HG03045 (cell line): Measurements from ENCODE around the gene NELL2.
A peak's percentile ranks its signal among the peaks of the same experiment; 100 is the strongest.
"Not testable (repeated sequence)": the region's sequence is repeated elsewhere in the genome, so short reads cannot be mapped to it uniquely, and the experiment has no call there.

ENCODE experiments used
- ATAC-seq: cut with Tn5 transposase; IDR thresholded peaks from one replicate; pipeline ENCODE4 v1.9.1; 2021; ENCODE audit warnings: mild to moderate bottlenecking, moderate library complexity; ENCODE audit not compliant: unreplicated experiment

The NELL2 gene

GRCh38 chr12:44779766-44780165, 96.3 kb downstream of the NELL2 start:
- ATAC-seq: no peak

GRCh38 chr12:44778863-44779262, 97.3 kb downstream of the NELL2 start:
- no peak for ATAC-seq

- no peak for ATAC-seq
These were observed 99.1 kb downstream of the NELL2 start for GRCh38 chr12:44777044-44777443.

GRCh38 chr12:44775901-44776300, 100.2 kb downstream of the NELL2 start:
- no peak for ATAC-seq

GRCh38 chr12:44774815-44775411, 101.2 kb downstream of the NELL2 start:
- ATAC-seq: peak; percentile 64

GRCh38 chr12:44771485-44772021, 104.6 kb downstream of the NELL2 start:
- ATAC-seq: no peak

- ATAC-seq: no peak
These were observed 110.3 kb downstream of the NELL2 start for GRCh38 chr12:44765796-44766195.

- no peak for ATAC-seq
These were observed 113.1 kb downstream of the NELL2 start for GRCh38 chr12:44763021-44763420.

GRCh38 chr12:44759289-44759688, 116.8 kb downstream of the NELL2 start:
- no peak for ATAC-seq

- ATAC-seq: no peak
These were observed 125.6 kb downstream of the NELL2 start for GRCh38 chr12:44750468-44750867.

GRCh38 chr12:44749566-44749965, 126.5 kb downstream of the NELL2 start:
- ATAC-seq: no peak

- no peak for ATAC-seq
These were observed 127.1 kb downstream of the NELL2 start for GRCh38 chr12:44748950-44749468.

- ATAC-seq: not testable (repeated sequence)
These were observed 134.7 kb downstream of the NELL2 start for GRCh38 chr12:44741292-44741980.

GRCh38 chr12:44738051-44738450, 138.1 kb downstream of the NELL2 start:
- ATAC-seq: no peak

GRCh38 chr12:44728566-44728965, 147.5 kb downstream of the NELL2 start:
- ATAC-seq: no peak

- ATAC-seq: no peak
These were observed 155.8 kb downstream of the NELL2 start for GRCh38 chr12:44720265-44720664.

GRCh38 chr12:44717612-44718011, 158.5 kb downstream of the NELL2 start:
- no peak for ATAC-seq

GRCh38 chr12:44716711-44717110, 159.4 kb downstream of the NELL2 start:
- no peak for ATAC-seq

- ATAC-seq: no peak
These were observed 164.4 kb downstream of the NELL2 start for GRCh38 chr12:44711736-44712135.

GRCh38 chr12:44709166-44709565, 166.9 kb downstream of the NELL2 start:
- no peak for ATAC-seq

- no peak for ATAC-seq
These were observed 167.9 kb downstream of the NELL2 start for GRCh38 chr12:44708218-44708617.

GRCh38 chr12:44703182-44703910, 172.8 kb downstream of the NELL2 start:
- ATAC-seq: no peak
